Measurements from ENCODE around the gene TMEM86B.

TMEM86B gene

DNA sequence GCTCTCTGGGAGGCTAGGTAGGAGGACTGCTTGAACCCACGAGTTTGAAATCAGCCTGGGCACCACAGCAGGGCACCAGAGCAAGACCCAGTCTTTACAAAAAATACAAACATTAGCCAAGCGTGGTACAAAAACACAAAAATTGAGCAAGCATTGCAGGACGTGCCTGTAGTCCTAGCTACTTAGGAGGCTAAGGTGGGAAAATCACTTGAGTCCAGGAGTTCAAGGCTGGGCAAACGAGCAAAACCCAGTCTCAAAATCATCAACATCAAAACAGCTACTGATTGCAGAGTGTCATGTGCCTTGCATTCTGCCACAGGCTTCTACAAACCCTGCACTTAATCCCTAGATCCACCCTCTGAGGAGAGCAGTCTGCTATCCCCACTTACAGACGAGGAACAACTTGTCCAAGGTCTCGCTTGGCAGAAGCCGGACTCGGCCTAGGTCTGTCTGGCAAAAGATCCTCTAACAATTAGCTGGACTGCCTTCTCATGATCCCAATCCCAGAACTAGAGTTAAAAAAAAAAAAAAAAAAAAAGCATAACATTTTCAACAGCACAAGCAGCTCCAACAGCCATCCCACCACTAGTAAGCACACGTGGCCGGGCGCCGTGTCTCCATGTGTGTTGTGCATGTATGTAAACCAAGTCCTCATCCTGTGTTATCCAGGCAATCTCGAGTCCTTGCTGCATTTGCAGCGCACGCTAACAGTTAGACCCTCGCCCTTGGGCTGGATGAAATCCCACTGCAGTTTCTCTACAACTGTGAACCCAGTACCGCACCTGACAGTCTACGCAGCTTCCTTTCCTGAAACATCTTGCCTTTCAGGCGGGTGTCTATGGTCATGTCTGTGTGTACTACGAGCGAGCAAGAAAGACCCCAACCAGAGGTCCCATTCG lies 28.2 kb upstream of the TMEM86B start:
- peak in 1 of 2 experiments; percentile 34 for DNase-seq

GRCh38 chr19:55255618-55256423 lies 27.3 kb upstream of the TMEM86B start:
- peak in 1 of 2 experiments; percentile 20 for DNase-seq

DNA sequence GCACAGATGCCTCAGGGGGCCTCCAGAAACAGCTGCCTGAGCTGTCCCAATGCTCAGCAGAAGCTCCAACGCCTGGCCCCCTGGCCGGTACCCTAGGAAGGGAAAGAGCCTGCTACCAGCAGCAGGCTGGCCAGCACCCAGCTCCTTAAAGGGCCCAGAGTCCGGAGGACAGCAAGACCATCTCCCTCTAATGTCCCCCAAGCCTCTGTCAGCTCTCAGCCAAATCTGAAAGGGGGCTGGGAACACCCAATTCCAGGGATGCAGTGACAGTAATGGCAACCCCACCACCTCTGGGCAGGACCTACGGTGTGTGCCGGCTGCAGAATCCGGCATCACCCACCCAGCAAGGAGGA lies 26.0 kb upstream of the TMEM86B start:
- no peak for DNase-seq

GRCh38 chr19:55253842-55254624 lies 25.5 kb upstream of the TMEM86B start:
- no peak for DNase-seq

- no peak for DNase-seq
These were observed 24.4 kb upstream of the TMEM86B start for GRCh38 chr19:55252760-55253663.

- no peak for DNase-seq
These were observed 22.9 kb upstream of the TMEM86B start for GRCh38 chr19:55251341-55252081.

DNA sequence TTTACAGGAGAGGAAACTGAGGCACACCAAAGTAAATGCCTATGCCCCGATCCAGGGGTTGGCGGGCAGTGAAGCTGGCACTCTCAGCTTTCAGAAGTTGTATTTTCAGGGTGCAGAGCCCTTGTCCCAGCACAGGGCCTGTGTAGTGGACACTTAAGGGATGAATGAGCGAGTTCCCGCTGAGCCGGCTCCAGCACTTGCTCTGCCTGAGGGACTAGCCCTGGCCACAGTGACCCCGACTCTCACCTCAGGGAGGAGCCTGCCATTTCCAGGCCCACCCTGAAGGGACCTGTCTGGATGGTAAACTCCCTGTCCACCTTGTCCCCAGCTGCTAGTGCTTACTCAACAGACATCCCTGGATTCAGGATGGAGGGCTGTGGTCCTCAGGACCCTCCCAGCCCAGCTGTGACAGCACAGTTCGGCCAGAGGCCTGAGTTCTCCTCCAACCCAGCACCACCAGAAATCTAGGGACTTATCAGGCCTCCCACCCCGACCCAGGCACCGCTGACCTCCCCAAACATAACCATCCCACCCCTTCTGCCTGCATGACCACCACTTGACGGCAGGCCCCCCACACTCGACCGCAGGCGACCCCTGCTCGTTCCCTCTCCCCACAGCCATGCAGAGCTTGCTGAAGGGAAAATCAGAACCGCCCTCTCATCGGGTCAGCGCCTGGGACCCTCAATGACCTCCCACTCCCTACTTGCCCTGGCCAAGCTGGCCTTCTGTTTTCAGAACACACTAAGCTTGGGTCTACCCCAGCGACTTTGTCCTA lies 21.9 kb upstream of the TMEM86B start:
- DNase-seq, result no peak

DNA sequence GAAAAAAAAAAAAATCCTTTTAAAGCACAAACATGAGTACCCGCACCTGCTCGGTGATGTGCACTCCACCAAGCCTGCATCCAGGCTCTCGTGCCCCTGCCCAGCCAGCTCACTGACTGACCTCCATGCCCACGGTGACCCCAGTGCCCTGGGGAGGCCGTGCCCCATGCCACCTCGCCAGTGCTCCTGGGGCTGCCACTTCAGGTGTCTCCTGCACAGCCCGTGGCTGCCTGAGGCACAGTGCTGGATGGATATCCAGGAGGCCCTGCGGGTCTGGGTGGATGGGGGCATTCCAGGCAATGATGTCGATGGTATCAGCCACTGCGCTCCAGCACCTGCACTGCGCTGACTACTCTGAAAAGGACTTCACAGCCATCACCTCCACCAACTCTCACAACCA lies 21.3 kb upstream of the TMEM86B start:
- DNase-seq, result no peak

- DNase-seq, result no peak
These were observed 20.1 kb upstream of the TMEM86B start for GRCh38 chr19:55248704-55249103.

DNA sequence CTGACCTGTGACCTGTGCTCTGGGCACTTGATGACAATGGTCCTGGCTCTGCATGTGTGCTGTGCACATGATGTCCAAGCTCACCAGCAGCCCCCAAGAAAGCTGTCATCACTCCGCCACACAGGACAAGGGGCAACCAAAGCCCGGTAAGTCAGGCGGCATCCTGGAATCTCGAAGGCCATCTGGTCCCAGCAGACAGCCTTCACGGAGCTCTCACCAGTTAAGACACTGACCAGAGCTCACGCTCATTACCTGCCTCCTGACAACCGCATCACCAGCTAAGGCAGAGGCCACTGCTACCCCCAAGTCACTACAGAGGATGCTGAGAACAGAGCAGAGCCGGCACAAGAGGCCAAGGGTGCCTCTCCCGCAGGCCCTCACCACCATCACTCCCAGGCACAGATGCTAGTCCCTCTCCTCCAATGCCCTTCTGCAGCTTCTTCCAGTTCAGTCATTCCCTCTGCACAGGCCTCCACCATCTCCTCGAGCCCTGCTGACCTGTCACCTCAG lies 19.7 kb upstream of the TMEM86B start:
- DNase-seq, result no peak

DNA sequence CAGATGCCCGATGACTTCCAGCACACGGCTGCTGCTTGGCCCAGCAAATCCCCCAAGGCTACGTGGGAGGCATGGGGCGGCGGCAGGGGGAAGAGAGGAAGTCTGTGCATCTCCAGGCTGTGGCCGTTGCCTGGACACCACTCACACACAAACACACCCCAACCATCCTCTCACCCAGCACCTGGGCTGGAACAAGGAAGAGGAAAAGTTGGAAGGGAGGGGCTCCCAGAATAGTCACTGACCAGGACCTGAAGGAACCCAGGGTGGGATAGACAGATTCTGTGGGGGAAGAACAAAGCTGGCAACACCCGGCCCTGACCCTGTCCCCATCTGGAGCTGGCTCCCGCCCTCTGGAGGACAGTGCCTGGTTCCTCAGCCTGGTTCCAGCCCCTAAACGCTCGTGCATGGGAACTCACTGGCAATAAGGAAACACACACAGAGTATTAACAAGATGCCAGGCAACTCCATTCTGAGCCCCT lies 19.1 kb upstream of the TMEM86B start:
- DNase-seq, result no peak

DNA sequence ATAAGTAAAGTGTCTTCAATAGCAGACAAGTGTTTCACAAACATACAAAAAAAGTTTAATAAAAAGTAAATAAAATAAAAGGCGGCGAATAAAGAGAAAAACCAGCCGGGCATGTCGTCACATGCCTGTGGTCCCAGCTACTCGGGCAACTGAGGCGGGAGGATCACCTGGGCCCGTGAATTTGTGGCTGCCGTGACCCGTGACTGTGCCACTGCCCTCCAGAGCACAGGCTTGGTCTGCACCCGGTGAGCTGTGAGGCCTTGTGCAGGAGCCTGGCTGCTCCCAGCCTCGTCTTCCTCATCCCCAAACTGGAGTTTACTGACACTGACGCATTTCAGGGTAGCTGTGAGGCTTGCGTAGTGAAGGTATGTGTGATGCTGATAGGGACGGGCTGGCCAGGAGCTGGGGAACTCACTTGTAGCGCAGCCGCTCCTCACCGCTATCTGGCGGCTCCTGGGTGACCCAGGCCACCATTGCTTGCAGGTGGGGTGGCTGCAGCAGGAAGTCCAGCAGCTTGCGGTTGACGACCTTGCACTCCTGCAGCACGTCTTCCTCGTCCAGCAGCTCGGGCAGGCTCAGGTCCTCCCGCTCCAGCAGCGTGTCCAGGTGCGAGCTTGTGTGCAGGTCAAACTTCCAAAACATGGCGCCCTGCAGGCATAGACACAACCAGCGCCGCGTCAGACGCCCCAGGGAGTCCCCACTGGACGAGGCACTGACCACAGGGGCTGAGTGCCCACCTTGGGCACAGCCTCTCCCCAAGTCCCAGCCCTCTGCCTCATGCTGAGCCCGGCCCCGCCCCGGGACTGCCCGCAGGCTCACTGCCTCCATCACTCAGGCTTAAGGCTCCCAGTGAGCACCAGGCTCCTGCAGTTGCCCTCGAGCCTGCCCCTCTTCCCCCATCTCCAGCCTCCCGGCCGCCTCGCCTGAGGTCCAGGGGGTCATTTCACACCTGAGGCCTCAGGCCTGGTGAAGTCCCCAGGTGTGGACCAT lies 18.2 kb upstream of the TMEM86B start:
- DNase-seq, result no peak

DNA sequence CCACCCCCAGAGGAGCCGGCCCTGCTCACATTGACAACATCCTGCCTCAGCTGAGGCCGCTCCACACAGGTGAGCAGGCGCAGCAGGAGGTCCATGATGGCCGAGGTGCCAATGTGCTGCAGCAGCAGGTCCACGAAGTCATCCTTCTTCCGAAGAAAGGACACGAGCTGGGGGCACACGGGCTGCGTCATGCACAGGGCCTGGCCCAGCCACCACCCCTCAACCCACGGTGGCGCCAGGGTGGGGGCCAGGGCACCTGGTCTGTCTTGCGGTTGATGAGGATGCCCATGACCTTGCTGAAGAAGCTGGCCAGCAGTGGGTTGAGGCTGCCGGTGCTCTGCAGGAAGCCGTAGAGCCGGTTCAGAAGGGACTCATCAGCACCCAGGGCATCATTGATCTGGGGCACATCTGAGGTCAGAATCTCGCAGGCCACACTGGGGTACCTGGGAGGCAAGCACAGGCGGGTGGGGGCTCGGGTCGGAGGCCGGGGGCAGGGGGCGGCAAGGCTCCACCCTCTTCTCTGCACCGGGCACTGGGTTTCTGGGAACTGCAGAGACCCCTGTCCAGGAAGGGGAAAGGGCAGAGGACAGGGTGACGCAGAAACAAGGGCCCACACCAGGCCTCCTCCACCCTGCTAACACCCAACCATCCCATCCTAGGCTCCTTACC lies 16.8 kb upstream of the TMEM86B start:
- no peak for DNase-seq

DNA sequence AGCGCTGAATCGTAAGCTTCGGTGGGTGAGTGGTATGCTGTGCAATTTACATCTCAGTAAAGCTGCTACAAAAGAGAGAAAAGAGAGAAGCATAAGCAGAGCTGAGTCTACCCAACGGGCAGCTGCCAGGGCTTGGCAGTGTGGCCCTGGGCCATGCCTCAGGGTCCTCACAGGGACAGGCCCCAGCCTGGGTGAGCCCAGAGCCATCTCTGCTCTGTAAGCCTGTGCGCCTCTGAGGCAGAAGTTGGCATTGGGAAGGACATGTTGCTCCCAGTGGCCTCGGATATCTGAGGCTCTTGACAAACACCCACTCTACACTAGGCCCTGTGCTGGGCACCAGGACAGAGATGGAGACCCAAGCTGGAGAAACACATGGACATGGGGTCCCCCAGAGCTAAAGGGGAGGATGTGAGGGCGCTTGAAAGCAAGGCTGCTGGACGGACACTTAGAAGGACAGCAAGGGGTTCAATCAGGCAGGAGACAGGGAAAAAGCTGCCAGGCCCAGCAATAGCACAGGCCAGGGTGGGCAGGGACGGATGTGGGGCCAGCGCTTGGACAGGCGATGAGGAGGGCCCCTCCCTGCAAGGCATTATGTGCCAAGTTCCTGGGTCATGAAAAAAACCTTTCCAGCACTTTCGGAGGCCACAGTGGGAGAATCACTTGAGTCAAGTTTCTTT lies 15.6 kb upstream of the TMEM86B start:
- DNase-seq, result no peak

DNA sequence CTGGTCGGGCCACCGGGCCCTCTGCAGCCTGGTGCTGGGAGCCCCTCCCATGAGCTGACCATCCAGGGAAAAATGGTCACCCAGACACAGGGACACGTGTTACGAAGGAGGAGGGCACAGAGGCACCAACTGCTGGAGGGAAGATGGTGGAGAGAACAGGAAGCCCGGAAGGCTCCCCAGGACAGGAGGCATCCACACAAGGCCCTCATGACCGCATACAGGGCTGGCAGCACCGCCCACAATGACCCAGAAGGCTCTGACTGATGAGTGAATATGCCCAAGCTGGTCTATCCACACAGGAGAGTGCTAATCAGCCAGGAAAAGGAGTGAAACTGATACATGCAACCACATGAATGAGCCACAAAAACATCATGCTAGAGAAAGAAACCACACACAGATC lies 14.0 kb upstream of the TMEM86B start:
- no peak for DNase-seq

GRCh38 chr19:55241935-55242464 lies 13.4 kb upstream of the TMEM86B start:
- DNase-seq, result no peak

DNA sequence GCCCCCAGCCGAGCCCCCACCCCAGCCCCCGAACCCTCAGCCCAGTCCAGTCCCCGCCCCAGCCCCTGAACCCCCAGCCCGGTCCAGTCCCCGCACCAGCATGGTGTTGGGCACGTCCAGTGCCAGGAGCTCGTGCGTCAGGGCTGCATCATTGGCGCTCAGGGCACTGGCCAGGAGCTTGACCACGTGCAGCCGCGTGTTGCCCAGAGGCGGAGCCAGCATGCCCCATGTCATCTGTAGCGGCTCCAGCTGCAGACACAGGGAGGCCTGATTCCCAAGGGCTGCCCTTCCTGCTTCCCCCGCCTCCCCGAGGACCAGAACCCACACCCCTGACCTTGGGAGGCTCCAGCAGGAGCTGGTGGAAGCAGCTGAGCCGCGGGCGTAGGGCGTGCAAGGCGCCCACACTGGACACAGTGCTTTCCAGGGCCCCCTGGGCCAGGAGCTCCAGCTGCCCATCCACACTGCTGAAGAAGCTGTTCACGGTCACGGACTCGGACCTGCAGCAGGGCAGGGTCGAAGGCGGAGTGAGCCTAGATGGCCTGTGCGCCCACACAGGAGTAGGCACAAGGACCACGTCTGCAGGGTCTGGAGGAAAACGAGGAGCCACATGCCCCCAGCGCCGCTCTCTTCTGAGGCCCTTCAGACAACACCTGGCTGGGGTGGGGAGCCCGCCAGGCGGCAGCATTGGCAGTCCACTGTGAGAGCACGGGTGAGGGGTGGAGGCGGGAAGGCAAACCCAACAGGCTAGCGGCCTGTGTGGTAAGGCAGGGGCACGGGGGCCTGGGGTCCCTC lies 12.8 kb upstream of the TMEM86B start:
- no peak for DNase-seq

Measured in NCI-H526 (cell line).